Prostate gland (tissue), 2 donors: ENCODE measurements around the gene SLC5A6.

Source experiments
- CTCF ChIP-seq, 4 experiments: fragments of 200-600 bp in 2 of 4; fragments of 450-650 bp in 2 of 4; sonication (generic) in 2 of 4; IDR thresholded peaks; 1 replicate in 3 of 4; 2 replicates in 1 of 4; pipeline ENCODE4 v1.5.1; 2016 to 2019; ENCODE audit warnings: antibody characterized with exemption in 4 of 4, mild to moderate bottlenecking in 2 of 4, moderate library complexity in 2 of 4
- POLR2A ChIP-seq: fragments of 450-650 bp; IDR thresholded peaks from one replicate; pipeline ENCODE4 v1.6.1; 2016; ENCODE audit warnings: antibody characterized with exemption, mild to moderate bottlenecking
- POLR2AphosphoS5 ChIP-seq: sonication (generic); formaldehyde crosslinking; IDR thresholded peaks from one replicate; pipeline ENCODE4 v1.6.1; 2017; ENCODE audit warnings: antibody characterized with exemption

GRCh38 chr2:27209621-27210401, 2.3 kb downstream of the SLC5A6 start:
- TF ChIP-seq POLR2AphosphoS5 (no peak), POLR2A (no peak), CTCF (IDR thresholded peaks at IDR 0.05) (no peak)
